Liver (tissue), 9 donors: ENCODE measurements around the gene MYBPC2. TPM values are rescaled to one million over a fixed set of nuclear protein-coding genes. Genes with fewer than 3 reads are reported as not detected.

ENCODE experiments used
- DNase-seq: peaks from one replicate; pipeline ENCODE4 v3.0.0-alpha.2; 2017; ENCODE audit warnings: low spot score
- H3K27ac ChIP-seq, 2 donors: one replicate each; pipeline ENCODE4 v1.7.0; 2013; ENCODE audit warnings: inconsistent platforms in 2 of 2, low read length in 2 of 2, control low read depth in 1 of 2, low read depth in 1 of 2, mild to moderate bottlenecking in 1 of 2
- H3K27me3 ChIP-seq, 4 donors: one replicate each; pipeline versions ENCODE4 v1.6.1 to v1.7.0; 2013; ENCODE audit warnings: low read length in 3 of 4, inconsistent platforms in 1 of 4, mild to moderate bottlenecking in 1 of 4, moderate library complexity in 1 of 4; ENCODE audit not compliant: control insufficient read depth in 4 of 4, insufficient read depth in 4 of 4
- H3K36me3 ChIP-seq, 4 donors: one replicate each; pipeline versions ENCODE4 v1.6.1 to v1.7.0; 2013; ENCODE audit warnings: low read length in 3 of 4, mild to moderate bottlenecking in 3 of 4, low read depth in 1 of 4, moderate library complexity in 1 of 4; ENCODE audit not compliant: control insufficient read depth in 4 of 4, insufficient read depth in 3 of 4
- H3K4me1 ChIP-seq, 4 donors: one replicate each; pipeline versions ENCODE4 v1.6.1 to v1.7.0; 2013; ENCODE audit warnings: low read length in 3 of 4, mild to moderate bottlenecking in 3 of 4, moderate library complexity in 1 of 4; ENCODE audit not compliant: control insufficient read depth in 4 of 4, insufficient read depth in 4 of 4
- H3K4me3 ChIP-seq, 3 donors: one replicate each; pipeline versions ENCODE4 v1.6.1 to v1.7.0; 2013; ENCODE audit warnings: low read length in 3 of 3, control low read depth in 1 of 3, low read depth in 1 of 3, mild to moderate bottlenecking in 1 of 3
- H3K9ac ChIP-seq, 2 donors: one replicate each; pipeline ENCODE4 v1.7.0; 2013; ENCODE audit warnings: low read length in 2 of 2, mild to moderate bottlenecking in 2 of 2, moderate library complexity in 2 of 2, control low read depth in 1 of 2, low read depth in 1 of 2
- H3K9me3 ChIP-seq, 4 donors: one replicate each; pipeline versions ENCODE4 v1.6.1 to v1.7.0; 2013; ENCODE audit warnings: low read length in 3 of 4; ENCODE audit not compliant: control insufficient read depth in 4 of 4
- ATF3 ChIP-seq: IDR thresholded peaks from 2 replicates; pipeline ENCODE4 v1.6.1; 2016; ENCODE audit warnings: antibody characterized with exemption
- EGR1 ChIP-seq, 2 donors: IDR thresholded peaks; 2 replicates each; pipeline ENCODE4 v1.6.1; 2016 to 2018; ENCODE audit warnings: antibody characterized with exemption in 2 of 2, low read depth in 2 of 2
- FOXA1 ChIP-seq: IDR thresholded peaks from 2 replicates; pipeline ENCODE4 v1.6.1; 2016; ENCODE audit warnings: antibody characterized with exemption
- FOXA2 ChIP-seq: IDR thresholded peaks from 2 replicates; pipeline ENCODE4 v1.6.1; 2016; ENCODE audit warnings: antibody characterized with exemption
- GABPA ChIP-seq, 2 donors: IDR thresholded peaks in 1 of 2; conservative IDR thresholded peaks in 1 of 2; 2 replicates each; pipeline ENCODE4 v1.6.1; 2016; ENCODE audit warnings: antibody characterized with exemption in 2 of 2, mild to moderate bottlenecking in 1 of 2, moderate library complexity in 1 of 2
- HNF4A ChIP-seq, 2 donors: conservative IDR thresholded peaks; 2 replicates each; pipeline ENCODE4 v1.6.1; 2016; ENCODE audit warnings: antibody characterized with exemption in 2 of 2, mild to moderate bottlenecking in 2 of 2
- HNF4G ChIP-seq: IDR thresholded peaks from 2 replicates; pipeline ENCODE4 v1.6.1; 2016; ENCODE audit warnings: antibody characterized with exemption
- JUND ChIP-seq, 2 donors: IDR thresholded peaks; 2 replicates each; pipeline ENCODE4 v1.6.1; 2016; ENCODE audit warnings: antibody characterized with exemption in 2 of 2
- REST ChIP-seq: IDR thresholded peaks from 2 replicates; pipeline ENCODE4 v1.6.1; 2016; ENCODE audit warnings: antibody characterized with exemption, mild to moderate bottlenecking
- RXRA ChIP-seq, 2 donors: IDR thresholded peaks; 2 replicates each; pipeline ENCODE4 v1.6.1; 2017 to 2018; ENCODE audit warnings: antibody characterized with exemption in 2 of 2, mild to moderate bottlenecking in 1 of 2
- SP1 ChIP-seq: IDR thresholded peaks from 2 replicates; pipeline ENCODE4 v1.6.1; 2018; ENCODE audit warnings: antibody characterized with exemption, mild to moderate bottlenecking
- TAF1 ChIP-seq: conservative IDR thresholded peaks from 2 replicates; pipeline ENCODE4 v1.6.1; 2016; ENCODE audit warnings: antibody characterized with exemption, mild to moderate bottlenecking
- YY1 ChIP-seq: IDR thresholded peaks from 2 replicates; pipeline ENCODE4 v1.6.1; 2016; ENCODE audit warnings: antibody characterized with exemption, mild to moderate bottlenecking
- WGBS: extraction: QIAGEN DNeasy Blood & Tissue Kit; methylation state at CpG from one replicate; pipeline ENCODE4 v1.1.7; 2013; 5-methylcytosine and 5-hydroxymethylcytosine counted together
- polyA plus RNA-seq, 2 donors: library from polyadenylated mRNA; stranded (reverse) in 1 of 2; unstranded in 1 of 2; fragments of 200-250 nt in 1 of 2; fragments of >200 nt in 1 of 2; fragmentation: Nextera tagmentation in 1 of 2; extraction: Ambion mirVana in 1 of 2; gene quantifications; one replicate each; pipeline versions ENCODE4 v1.2.1 to v1.2.3, GENCODE V29; 2013 to 2015
- total RNA-seq, 2 donors: library from RNA; depleted of rRNA; stranded (reverse); fragments of >200 nt; gene quantifications; one replicate each; pipeline ENCODE4 v1.2.3, GENCODE V29; 2014
- TF ChIP-seq, protein P1 (sequence below): IDR thresholded peaks from 2 replicates; pipeline ENCODE4 v1.6.1; 2016; ENCODE audit warnings: antibody characterized with exemption
- TF ChIP-seq, protein P2 (sequence below): fragments of 150-350 bp; IDR thresholded peaks from 2 replicates; pipeline ENCODE4 v1.5.1; 2017; ENCODE audit warnings: improper control_type of control experiment, low read depth, low read length; ENCODE audit not compliant: missing input control
- donor health status: healthy.
- donor health status: healthy.
- donor health status: healthy.
- donor health status: healthy.
- donor health status: healthy.

Gene MYBPC2
- total and polyA plus RNA-seq, 4 donors, result under 0.01 TPM; not detected in 3

- Histone ChIP-seq H3K9ac (no peak overlapping the region), H3K27ac (no peak overlapping the region), H3K4me1 (no peaks in the 10 kb centered on the region), H3K36me3 (no peaks in the 10 kb centered on the region), H3K4me3 (no peak overlapping the region), H3K27me3 (no peaks in the 10 kb centered on the region), H3K9me3 (no peaks in the 10 kb centered on the region)
- no peak for DNase-seq
- WGBS, result 28% methylated on average over 12 of the region's 12 CpGs
- TF ChIP-seq JUND (IDR thresholded peaks at IDR 0.05), result no peak
Observed at GRCh38 chr19:50492303-50493052, 59.8 kb downstream of the MYBPC2 start.

DNA sequence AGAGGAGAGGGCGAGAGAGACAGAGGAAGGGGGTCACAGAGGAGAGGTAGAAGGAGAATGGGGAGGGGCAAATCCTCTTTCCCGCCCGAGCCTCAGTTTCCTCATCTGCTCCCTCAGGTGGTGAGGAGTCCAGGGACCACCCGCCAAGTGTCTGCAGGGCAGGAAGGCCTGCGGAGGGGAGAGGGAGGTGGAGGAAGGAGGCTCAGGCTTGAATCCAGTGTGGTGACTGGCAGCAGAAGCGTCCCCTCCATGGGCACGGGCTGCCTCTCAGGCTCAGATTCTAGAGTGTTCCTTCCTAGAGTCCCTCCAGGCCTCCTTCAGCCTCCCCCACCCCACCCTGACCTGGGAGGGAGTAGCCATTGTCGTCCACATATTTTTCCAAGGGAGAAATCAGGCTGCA lies 60.5 kb downstream of the MYBPC2 start:
- no peaks in the 10 kb centered on the region for H3K27me3 ChIP-seq
- no peaks in the 10 kb centered on the region for H3K4me1 ChIP-seq
- WGBS, result 67% methylated on average over 8 of the region's 8 CpGs
- no peak overlapping the region for H3K9ac ChIP-seq
- no peaks in the 10 kb centered on the region for H3K9me3 ChIP-seq
- no peak for DNase-seq
- H3K27ac ChIP-seq, result no peak overlapping the region
- no peak for TF ChIP-seq RXRA (IDR thresholded peaks at IDR 0.05)
- TF ChIP-seq, protein P1, sequence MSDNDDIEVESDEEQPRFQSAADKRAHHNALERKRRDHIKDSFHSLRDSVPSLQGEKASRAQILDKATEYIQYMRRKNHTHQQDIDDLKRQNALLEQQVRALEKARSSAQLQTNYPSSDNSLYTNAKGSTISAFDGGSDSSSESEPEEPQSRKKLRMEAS, result no peak
- TF ChIP-seq TAF1, result no peak
- TF ChIP-seq FOXA2, result no peak
- no peak for TF ChIP-seq FOXA1
- no peak for TF ChIP-seq REST
- TF ChIP-seq HNF4G, result no peak
- no peak overlapping the region for H3K4me3 ChIP-seq
- no peaks in the 10 kb centered on the region for H3K36me3 ChIP-seq

DNA sequence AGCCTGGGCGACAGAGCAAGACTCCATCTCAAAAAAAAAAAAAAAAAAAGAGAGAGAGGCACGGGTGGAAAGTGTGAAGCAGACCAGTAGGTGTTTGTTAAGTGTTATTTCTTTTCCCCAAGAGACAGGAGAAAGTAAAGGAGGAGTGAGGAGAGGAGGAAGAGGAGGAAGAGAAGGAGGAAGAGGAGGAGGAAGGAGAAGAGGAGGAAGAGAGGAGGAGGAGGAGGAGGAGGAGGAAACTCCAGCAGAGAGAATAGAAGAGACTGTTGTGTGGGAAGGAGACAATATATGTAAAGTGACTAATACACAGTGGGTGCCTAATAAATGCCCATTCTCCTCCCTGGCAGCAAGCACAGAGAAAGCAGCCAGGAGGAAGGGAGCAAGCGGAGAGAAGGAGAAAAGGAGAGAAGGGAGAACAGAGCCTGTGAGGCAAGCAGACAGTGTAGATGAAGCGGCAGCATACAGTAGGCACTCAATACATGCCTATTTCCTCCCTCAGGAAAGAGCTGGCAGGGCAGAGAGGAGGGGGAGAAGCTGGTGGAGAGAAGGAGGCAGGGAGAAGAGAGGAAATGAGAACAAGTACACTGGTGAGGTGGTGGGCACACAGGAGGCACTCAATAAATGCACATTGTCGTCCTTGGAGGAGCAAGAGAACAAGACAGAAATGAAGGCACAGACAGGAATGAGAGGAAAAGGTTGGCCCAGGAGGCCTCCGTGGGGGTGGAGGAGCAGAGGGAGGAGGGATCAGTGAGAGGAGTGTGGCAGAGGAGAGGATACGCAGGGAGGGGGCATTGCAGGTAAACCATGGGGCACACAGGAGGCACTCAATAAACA lies 61.7 kb downstream of the MYBPC2 start:
- no peaks in the 10 kb centered on the region for H3K9me3 ChIP-seq
- DNase-seq, result no peak
- H3K9ac ChIP-seq, result no peak overlapping the region
- no peaks in the 10 kb centered on the region for H3K36me3 ChIP-seq
- H3K4me1 ChIP-seq, result no peaks in the 10 kb centered on the region
- H3K4me3 ChIP-seq, result no peak overlapping the region
- no peaks in the 10 kb centered on the region for H3K27me3 ChIP-seq
- no peak overlapping the region for H3K27ac ChIP-seq
- 68% methylated on average over 7 of the region's 7 CpGs for WGBS
- TF ChIP-seq RXRA (IDR thresholded peaks at IDR 0.05) (no peak), SP1 (no peak), TAF1 (no peak), YY1 (no peak), EGR1 (IDR thresholded peaks at IDR 0.05; ENCODE audit: low read depth in 2 of 2) (no peak), REST (no peak), FOXA2 (no peak), JUND (IDR thresholded peaks at IDR 0.05) (no peak), GABPA (IDR thresholded peaks at IDR 0.05 in 1 of 2, conservative IDR thresholded peaks at IDR 0.05 in 1 of 2) (no peak), HNF4A (conservative IDR thresholded peaks at IDR 0.05) (no peak), ATF3 (no peak)
- TF ChIP-seq, protein P1, result no peak
- TF ChIP-seq, protein P2, sequence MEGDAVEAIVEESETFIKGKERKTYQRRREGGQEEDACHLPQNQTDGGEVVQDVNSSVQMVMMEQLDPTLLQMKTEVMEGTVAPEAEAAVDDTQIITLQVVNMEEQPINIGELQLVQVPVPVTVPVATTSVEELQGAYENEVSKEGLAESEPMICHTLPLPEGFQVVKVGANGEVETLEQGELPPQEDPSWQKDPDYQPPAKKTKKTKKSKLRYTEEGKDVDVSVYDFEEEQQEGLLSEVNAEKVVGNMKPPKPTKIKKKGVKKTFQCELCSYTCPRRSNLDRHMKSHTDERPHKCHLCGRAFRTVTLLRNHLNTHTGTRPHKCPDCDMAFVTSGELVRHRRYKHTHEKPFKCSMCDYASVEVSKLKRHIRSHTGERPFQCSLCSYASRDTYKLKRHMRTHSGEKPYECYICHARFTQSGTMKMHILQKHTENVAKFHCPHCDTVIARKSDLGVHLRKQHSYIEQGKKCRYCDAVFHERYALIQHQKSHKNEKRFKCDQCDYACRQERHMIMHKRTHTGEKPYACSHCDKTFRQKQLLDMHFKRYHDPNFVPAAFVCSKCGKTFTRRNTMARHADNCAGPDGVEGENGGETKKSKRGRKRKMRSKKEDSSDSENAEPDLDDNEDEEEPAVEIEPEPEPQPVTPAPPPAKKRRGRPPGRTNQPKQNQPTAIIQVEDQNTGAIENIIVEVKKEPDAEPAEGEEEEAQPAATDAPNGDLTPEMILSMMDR, result no peak
